ENCODE data around the gene R3HDM2.
"Not testable (repeated sequence)": the region's sequence is repeated elsewhere in the genome, so short reads cannot be mapped to it uniquely, and the experiment has no call there.

Gene R3HDM2

DNA sequence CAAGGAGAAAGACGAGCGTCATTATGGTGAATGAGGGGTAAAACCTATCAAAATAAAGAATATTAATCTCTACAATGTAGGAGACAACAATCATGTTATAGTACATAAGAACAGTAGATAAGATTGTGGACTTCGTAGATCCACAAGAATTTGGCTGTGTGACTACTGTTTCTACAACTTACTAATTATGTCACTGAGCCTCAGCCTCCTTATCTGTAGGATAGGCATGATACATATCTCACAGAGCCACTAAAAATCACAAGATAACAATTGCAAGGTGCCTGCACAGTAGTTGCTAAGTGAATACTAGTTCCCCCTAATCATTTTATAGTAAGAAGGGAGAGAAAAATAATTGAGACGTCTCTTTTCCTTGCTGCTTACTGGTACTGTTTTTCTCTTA lies 101.6 kb downstream of the R3HDM2 start:
- no peak for DNase-seq (ENCODE audit: low read depth)

DNA sequence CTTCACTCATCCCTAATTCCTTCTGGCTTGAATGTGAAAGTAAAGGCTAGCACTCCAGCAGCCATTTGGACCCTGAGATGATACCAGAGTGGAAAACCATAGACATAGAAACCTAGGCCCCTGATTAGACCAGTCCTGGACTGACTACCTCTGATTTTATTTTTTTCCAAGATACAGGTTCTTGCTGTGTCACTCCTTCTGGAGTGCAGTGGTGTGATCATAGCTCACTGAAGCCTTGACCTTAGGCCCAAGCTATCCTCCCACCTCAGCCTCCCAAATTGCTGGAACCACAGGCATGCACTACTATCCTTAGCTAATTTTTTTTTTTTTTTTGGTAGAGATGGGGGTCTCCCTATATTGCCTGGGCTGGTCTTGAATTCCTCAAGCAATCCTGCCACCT lies 105.4 kb downstream of the R3HDM2 start:
- no peak for DNase-seq (ENCODE audit: low read depth)

DNA sequence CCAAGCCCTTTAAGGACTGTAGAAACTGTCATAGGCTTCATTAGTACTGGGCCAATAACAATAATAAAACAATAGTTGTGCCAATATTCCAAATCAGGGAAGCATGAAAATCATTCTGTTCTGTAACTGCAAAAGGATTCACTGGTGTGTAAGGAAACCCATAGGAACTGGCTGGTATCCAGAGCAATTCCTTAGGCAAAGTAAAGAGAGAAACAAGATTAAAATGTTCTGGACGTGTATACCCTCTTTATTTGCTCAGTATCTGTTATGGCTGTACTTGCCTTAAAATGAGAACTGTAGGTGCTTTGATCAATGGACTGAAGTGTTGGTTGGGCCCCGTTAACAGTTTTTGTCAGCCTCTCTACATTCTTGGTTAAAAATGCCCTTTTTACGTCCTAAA lies 107.4 kb downstream of the R3HDM2 start:
- no peak for DNase-seq (ENCODE audit: low read depth)

DNA sequence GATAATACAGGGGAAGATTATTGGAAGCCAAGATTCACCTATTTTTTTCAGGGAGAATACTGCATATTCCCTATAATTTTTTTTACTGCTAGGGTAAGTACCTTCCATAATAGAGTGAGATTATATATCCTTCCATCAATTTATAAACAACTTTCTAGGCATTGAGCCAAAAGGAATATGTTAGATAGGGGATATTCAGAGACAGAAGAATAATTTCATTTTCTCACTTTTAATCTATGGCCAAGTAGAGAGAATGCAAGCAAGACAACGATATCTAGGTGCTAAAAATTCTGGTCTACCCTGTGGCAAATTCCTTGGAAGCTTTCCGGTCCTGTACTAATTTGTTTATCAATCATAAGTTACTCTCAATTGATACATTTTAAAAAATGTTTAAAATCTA lies 110.2 kb downstream of the R3HDM2 start:
- DNase-seq (ENCODE audit: low read depth), result no peak

DNA sequence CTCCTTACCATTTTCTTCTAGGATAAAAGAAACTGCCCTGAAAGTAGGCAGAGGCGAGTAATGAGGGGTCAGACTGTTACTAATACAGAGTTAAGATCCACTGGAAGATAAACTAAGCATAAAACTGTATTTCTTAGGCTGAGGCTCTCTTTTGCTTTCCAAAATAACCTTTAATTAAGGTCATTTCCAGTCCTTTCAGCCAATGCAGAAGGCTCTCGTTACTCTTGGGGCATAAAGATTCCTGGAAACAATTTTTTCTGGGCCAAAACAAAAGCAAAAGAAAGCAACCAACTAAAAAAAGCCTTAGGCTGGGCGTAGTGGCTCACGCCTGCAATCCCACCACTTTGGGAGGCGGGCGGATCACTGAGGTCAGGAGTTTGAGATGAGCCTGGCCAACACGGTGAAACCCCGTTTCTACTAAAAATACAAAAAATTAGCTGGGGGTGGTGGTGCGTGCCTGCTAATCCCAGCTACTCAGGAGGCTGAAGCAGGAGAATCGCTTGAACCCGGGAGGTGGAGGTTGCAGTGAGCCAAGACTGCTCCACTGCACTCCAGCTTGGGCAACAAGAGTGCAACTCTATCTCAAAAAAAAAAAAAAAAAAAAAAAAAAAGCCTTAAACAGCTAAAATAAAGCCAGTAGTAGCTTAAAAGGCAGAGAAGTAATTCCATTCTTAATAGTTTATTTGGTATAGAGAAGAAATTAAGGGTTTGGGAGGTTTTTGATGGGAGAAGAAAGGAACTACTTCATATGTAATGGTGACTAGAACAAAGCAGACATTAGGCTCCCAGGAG lies 111.0 kb downstream of the R3HDM2 start:
- peak; percentile 26 for DNase-seq (ENCODE audit: low read depth)

DNA sequence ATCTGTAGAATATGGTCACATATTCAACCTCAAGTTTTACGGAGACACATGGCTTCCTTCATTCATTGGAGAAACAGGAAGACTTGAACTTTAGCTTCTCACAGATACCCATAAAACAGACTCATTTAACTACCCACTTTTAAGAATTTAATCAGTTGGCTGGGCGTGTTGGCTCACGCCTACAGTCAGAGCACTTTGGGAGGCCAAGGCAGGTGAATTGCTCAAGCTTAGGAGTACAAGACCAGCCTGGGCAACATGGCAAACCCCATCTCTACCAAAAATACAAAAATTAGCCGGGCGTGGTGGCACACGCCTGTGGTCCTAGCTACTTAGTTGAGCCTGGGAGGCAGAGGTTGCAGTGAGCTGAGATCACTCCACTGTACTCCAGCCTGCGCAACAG lies 115.2 kb downstream of the R3HDM2 start:
- DNase-seq (ENCODE audit: low read depth), result no peak

DNA sequence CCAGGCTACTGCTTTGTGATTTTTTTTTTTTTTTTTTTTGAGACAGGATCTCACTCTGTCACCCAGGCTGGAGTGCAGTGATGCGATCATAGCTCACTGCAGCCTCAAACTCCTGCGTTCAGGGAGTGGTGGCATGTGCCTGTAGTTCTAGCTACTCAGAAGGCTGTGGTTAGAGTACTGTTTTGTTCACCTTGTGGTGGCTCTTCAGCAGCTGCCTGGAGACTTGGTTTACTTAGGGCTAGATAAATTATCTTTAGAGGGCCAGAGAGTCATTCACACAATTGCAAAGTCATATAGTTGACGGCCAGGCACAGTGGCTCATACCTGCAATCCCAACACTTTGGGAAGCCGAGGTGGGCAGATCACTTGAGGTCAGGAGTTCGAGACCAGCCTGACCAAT lies 118.6 kb downstream of the R3HDM2 start:
- DNase-seq (ENCODE audit: low read depth), result not testable (repeated sequence)

DNA sequence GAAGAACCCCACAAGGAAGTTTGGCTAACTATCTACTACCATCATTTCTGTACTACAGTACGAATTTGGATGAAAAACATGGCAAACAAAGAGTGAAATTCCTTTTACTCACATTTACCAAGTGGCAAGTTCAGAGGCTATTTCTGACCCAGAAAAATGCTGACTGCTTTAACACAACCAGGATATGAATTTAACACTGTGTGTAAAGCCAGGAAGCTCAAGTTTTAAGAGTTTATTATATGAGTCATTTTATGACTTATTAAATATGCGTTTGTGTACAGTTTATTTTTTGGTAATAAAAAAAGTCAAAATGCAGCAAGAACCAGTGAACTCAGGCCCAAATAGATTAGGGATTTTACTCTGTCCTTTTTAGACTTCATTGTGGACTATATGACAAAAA lies 121.4 kb downstream of the R3HDM2 start:
- DNase-seq (ENCODE audit: low read depth), result peak; percentile 45

DNA sequence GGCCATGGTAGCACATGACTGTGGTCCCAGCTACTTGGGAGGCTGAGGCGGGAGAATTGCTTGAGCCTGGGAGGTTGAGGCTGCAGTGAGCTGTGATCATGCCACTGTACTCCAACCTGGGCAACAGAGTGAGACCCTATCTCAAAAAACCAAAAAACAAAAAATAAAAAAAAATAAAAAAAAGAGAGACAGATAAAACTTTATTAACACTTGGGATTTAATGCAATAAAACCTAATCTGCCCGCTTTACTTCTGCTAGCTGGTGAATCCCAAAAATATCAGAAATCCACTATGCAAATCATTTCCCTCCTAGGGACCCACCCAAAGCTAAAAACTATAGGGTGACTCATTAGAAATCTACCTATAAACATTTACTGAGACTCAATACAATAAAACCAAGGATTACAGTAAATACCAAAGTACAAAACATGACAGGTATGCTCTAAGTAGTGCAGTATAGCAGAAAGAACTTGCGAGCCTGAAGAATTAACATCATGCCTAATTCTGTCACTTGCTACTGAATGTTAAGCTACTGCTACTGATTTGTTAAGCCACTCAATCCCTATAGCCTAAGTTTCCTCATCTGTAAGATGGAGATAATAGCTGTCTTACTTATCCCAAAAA lies 129.8 kb downstream of the R3HDM2 start:
- DNase-seq (ENCODE audit: low read depth), result no peak

DNA sequence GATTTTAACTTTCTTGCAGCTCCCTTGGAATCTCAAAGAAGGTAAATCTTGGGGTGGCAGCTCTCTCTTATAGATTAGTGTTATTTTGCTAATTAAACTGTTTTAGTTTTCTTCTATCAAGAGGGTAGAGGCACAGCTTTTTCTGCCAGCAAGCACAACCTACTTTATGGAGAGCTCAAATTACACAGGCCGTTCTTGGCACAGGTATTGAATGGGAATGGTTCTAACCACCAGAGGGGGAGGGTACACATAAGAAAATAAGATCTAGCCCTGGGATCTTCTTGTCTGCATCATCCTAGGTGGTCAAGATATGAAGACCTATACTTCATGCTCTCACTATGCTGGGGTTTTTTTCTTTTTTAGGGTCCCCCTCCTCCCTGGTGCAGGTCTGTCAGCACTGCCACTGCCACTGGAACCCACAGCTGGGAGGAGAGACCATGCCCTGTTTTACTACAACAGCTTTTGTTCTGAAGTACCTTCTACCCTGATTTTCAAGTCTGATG lies 131.3 kb downstream of the R3HDM2 start:
- no peak for DNase-seq (ENCODE audit: low read depth)

DNA sequence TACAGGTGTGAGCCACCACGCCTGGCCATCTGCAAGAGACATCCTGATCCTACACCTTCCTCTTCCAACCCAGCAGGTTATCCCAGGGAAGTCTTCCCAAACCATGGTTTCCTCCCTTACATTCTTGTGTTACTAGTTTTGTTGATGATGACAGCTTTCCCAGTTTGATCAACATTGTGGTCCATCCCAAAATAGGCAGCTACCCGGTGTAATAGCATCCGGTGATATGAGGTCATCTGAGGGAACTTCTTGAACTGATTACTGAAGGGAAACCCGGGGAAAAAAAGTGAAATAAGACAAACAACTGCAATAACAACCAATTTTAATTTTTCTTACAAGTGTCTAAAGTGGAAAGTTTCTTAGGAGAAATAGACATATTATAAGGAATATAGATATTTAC lies 134.6 kb downstream of the R3HDM2 start:
- DNase-seq (ENCODE audit: low read depth), result no peak

DNA sequence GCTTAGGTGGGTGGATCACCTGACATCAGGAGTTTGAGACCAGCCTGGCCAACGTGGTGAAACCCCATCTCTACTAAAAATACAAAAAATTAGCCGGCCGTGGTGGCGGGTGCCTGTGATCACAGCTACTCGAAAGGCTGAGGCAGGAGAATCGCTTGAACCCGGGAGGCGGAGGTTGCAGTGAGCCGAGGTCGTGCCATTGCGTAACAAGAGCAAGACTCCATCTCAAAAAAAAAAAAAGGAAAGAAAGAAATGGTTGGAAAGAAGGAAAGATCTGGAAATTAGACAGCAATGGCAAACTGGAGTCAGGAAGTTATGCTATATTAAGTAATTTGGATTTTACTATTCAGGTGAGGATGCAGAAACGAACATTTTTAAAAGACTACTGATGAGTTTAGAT lies 148.8 kb downstream of the R3HDM2 start:
- not testable (repeated sequence) for DNase-seq (ENCODE audit: low read depth)

DNA sequence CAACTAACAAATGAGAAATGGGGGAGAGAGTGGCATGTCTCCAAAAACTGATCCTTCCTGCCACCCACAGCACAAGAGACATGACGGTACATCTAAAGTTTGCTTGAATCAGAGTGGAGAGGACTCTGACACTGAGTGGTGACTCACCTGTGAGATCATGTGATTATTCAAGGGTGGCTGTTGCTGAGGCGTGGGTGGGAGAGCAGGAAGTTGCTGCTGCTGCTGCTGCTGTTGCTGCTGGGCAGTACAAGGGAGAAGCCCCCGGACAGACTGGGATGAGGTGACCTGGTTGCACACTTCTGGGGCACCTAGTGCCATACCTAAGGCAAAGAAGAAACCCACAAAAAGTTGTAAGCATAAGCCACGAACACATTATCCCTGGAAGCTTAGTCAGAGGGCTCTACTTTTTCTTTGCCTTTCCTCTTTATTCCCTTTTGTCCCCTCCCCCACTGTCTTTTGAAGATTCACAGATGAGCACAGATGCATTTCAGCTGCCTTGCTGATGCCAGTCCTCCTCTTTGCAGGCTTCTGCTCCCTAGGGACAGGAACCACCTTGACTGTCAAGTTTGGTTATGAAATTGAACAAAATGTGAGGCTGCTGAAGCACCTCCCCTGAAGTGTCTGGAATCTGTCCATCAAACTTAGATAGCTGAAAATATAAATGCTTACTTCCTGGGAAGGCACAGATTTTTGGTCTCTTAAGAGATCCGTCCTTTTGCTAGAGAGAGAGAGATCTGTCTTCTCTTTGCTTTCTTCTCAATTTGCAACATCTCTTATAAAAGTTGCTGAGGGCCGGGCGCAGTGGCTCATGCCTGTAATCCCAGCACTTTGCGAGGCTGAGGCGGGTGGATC lies 150.4 kb downstream of the R3HDM2 start:
- DNase-seq (ENCODE audit: low read depth), result peak; percentile 89

DNA sequence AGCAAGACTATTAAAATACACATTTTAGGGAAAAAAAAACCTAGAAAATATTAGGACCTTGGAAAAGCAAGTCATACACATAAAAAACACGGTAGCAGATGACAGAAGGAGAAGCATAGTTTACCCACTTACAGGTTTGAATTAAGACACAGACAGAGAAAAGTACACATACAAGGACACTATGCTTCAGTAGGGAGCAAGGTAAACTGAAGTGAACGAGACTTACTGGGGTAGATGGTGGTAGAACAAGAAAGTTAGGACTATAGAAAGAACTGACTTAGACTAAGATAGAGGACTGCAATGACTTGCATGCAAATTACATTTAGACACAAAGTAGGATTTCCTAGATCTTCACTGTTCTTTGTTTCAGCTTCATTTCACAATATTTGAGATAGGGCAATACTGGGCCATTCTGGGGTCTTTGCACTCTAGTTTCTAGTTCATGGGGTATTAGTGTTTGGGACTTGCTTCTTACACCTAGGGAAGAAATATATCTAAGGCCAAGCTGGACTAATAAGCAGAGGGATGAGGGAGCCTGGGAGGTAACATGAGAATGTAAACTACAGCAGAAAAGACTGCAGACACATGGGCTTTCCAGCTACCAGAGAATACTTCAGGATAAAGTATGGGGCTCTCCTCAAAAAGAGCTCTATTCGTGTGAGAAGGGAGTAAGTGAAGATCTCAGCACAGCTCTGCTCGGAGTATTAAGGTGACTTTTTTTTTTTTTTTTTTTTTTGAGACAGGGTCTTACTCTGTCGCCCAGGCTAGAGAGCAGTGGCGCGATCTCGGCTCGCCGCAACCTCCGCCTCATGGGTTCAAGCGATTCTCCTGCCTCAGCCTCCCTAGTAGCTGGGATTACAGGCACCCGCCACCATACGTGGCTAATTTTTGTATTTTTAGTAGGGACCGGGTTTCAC lies 152.1 kb downstream of the R3HDM2 start:
- DNase-seq (ENCODE audit: low read depth), result no peak

DNA sequence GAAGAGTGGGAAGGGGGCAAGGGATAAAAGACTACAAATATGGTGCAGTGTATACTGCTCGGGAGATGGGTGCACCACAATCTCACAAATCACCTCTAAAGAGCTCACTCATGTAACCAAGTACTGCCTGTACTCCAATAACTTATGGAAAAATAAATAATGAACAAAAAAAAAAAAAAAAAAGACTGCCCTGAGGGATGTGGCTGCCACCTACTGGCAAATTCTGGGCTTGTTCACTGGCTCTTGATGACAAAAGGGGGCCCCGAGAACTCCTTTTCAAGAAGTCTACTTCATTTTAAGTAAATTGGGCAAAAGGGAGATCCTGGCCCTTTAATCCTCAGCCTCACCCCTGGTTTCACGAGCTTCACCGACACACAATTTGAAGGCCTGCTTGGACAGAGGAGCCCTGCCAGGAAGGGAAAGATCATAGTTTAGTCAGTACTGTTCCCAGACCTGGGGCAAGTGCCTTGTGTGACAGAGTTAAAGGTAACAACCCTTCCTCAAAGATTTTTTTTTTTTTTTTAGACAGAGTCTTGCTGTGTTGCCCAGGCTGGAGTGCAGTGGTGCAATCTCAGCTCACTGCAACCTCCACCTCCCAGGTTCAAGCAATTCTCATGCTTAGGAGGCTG lies 153.8 kb downstream of the R3HDM2 start:
- DNase-seq (ENCODE audit: low read depth), result peak; percentile 12

DNA sequence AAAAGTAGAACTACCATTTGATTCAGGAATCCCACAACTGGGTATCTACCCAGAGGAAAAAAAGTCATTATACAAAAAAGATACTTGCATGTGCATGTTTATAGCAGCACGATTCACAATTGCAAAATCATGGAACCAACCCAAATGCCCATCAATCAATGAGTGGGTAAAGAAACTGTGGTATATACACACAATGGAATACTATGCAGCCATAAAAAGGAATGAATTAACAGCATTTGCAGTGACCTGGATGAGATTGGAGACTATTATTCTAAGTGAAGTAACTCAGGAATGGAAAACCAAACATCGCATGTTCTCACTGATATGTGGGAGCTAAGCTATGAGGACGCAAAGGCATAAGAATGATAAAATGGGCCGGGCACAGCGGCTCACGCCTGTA lies 154.6 kb downstream of the R3HDM2 start:
- not testable (repeated sequence) for DNase-seq (ENCODE audit: low read depth)

DNA sequence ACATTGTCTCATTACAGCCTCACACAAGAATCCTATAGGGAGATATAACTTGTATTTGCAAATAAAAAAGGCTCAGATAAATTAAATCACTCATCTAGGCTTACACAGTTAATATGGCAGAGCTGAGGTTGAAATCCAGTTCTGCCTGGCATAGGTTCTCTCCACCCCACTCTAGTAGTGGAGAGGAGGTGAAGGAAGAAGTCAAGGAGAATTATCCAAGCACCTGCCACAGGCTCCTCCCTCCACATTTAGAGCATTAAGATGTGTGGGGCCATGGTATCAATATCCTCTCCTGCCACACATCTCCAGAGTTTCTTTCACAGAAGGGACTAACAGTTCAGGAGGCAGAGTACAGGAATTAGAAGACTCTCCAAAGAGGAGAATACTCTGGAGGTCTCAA lies 157.3 kb downstream of the R3HDM2 start:
- no peak for DNase-seq (ENCODE audit: low read depth)

DNA sequence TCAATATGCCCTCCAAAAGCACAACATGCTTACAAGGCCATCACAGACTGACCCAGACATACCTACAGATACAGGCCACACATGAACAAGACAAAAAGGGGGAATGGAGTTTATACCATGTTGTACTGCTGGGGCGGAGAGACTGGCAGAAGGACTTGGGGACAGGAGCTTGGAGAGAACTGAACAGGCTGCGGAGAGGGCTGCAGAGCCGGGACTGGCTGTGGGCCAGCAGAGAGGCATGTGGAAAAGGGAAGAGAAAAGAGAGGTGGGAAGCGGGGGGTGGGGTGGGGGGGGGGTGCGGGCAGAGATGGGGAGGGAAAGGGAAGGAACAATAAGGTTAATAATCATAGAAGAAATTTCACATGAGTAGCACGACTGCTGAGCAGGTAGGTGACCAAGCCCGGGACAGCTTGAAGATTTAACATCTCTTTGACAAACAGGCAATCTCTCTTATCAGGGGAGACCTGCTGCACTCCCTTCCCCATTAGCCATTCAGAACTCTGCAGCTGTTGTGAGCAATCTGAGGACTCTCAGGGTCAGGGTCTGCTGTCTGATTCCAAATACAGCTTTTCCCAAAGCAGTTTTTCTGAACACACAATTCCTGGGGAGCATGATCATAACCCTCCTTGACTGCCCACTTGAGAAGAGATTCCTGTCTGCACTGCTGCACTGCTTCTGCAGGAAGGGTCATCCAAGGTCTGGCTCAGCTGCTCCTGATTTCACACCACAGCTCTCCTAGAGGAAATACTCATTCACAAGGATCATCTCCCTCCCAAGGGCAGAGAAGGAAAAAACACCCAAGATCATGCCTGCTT lies 158.3 kb downstream of the R3HDM2 start:
- peak; percentile 9 for DNase-seq (ENCODE audit: low read depth)

DNA sequence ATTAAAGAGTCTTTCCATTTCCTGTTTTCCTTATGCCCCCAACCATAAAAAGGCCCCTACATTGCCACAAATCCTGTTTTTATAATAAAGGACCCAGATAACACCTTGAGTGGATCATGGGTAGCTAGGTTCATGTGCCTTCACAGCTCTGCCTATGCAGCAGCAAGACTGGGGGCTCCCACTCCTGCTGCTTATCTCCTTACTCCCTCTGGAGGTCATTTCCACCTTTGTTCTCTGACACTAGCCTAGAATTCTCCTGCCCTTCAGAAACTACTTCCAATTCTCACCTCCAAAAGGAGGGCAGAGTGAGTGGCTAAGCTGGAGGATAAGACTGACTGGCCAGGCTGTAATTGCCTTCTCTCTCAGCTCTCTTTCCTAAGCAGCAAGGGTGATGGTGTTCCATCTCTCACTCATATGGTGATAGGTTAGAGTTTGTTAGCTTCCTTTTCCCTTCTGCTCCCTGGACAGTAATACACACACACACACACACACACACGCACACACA lies 159.8 kb downstream of the R3HDM2 start:
- DNase-seq (ENCODE audit: low read depth), result no peak

DNA sequence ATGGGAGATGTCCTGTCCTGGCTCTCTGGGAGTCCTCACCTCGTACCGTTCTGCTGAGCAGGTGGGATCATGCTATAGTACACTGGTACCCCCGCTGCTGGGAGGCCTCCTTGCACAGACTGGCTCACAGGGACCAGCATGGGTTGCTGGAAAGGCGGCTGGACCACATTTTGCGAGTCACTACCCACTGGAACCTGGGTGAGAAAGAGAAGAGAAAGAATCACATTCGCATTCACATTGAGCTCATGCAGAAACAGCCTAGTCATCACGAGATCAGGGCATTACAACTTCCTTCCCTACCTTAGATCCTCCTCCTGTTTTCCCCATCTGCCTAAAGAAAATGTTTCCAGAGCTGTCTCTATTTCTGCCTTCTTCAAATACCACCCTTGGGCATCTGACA lies 162.6 kb downstream of the R3HDM2 start:
- DNase-seq (ENCODE audit: low read depth), result peak; percentile 17
